SKM-1 treated with dmso at 0.1 percent for 144 hours (cell line): ENCODE measurements around the gene AATF.

Source experiments
- DNase-seq: peaks from one replicate; lab custom pipeline; 2025; ENCODE audit not compliant: unreplicated experiment; lab: John Stamatoyannopoulos, UW

AATF gene

GRCh38 chr17:37041932-37042331 lies 93.2 kb downstream of the AATF start:
- DNase-seq = no peak

GRCh38 chr17:37043201-37043600 lies 94.4 kb downstream of the AATF start:
- DNase-seq = no peak

GRCh38 chr17:37045351-37045922 lies 96.7 kb downstream of the AATF start:
- no peak for DNase-seq

- peak; percentile 61 for DNase-seq
Measured at GRCh38 chr17:37047631-37048104, 98.9 kb downstream of the AATF start.

GRCh38 chr17:37048811-37049210 lies 100.1 kb downstream of the AATF start:
- DNase-seq = no peak

GRCh38 chr17:37050920-37051319 lies 102.2 kb downstream of the AATF start:
- no peak for DNase-seq

GRCh38 chr17:37051381-37051780 lies 102.6 kb downstream of the AATF start:
- DNase-seq = no peak

- DNase-seq = no peak
Measured at GRCh38 chr17:37051833-37052232, 103.1 kb downstream of the AATF start.

GRCh38 chr17:37052450-37052849 lies 103.7 kb downstream of the AATF start:
- no peak for DNase-seq

GRCh38 chr17:37054894-37055293 lies 106.1 kb downstream of the AATF start:
- DNase-seq = no peak

GRCh38 chr17:37056622-37057021 lies 107.9 kb downstream of the AATF start:
- no peak for DNase-seq

- DNase-seq = no peak
Measured at GRCh38 chr17:37059493-37059892, 110.7 kb downstream of the AATF start.

GRCh38 chr17:37060094-37060493 lies 111.3 kb downstream of the AATF start:
- no peak for DNase-seq

GRCh38 chr17:37060928-37061327 lies 112.2 kb downstream of the AATF start:
- DNase-seq = no peak

GRCh38 chr17:37062021-37062420 lies 113.3 kb downstream of the AATF start:
- DNase-seq = no peak

GRCh38 chr17:37064206-37064605 lies 115.5 kb downstream of the AATF start:
- DNase-seq = no peak

GRCh38 chr17:37064956-37065355 lies 116.2 kb downstream of the AATF start:
- no peak for DNase-seq

- DNase-seq = no peak
Measured at GRCh38 chr17:37065486-37066321, 117.0 kb downstream of the AATF start.

GRCh38 chr17:37066322-37067255 lies 117.8 kb downstream of the AATF start:
- DNase-seq = no peak

GRCh38 chr17:37067555-37068111 lies 118.9 kb downstream of the AATF start:
- DNase-seq = no peak

- DNase-seq = no peak
Measured at GRCh38 chr17:37068266-37068665, 119.5 kb downstream of the AATF start.
